Spleen (tissue), 11 donors: ENCODE results near the gene DLST. TPM values are rescaled to one million over a fixed set of nuclear protein-coding genes. Genes with fewer than 3 reads are reported as not detected.

Source experiments
- DNase-seq: peaks from one replicate; pipeline ENCODE4 v3.0.0-alpha.2; 2020
- H3K27ac ChIP-seq, 8 donors: fragments of 200-600 bp; sonication (generic) in 7 of 8; 1 replicate in 4 of 8; 2 replicates in 4 of 8; pipeline versions ENCODE4 v1.5.0 to v1.8.0; 2016 to 2021; ENCODE audit warnings: inconsistent platforms in 4 of 8, mild to moderate bottlenecking in 4 of 8, moderate library complexity in 1 of 8
- H3K27me3 ChIP-seq, 7 donors: fragments of 200-600 bp; sonication (generic) in 6 of 7; replicated peaks in 1 of 7; 1 replicate in 4 of 7; 2 replicates in 3 of 7; pipeline versions ENCODE4 v1.5.0 to v1.8.0; 2016 to 2021; ENCODE audit warnings: inconsistent platforms in 3 of 7, mild to moderate bottlenecking in 1 of 7
- H3K36me3 ChIP-seq, 6 donors: fragments of 200-600 bp; sonication (generic) in 5 of 6; 1 replicate in 4 of 6; 2 replicates in 2 of 6; pipeline versions ENCODE4 v1.5.0 to v1.8.0; 2016 to 2021; ENCODE audit warnings: inconsistent platforms in 2 of 6
- H3K4me1 ChIP-seq, 6 donors: fragments of 200-600 bp; sonication (generic) in 5 of 6; 1 replicate in 3 of 6; 2 replicates in 3 of 6; pipeline versions ENCODE4 v1.5.0 to v1.8.0; 2016 to 2021; ENCODE audit warnings: inconsistent platforms in 3 of 6
- H3K4me3 ChIP-seq, 8 donors: fragments of 200-600 bp; sonication (generic) in 7 of 8; 1 replicate in 4 of 8; 2 replicates in 4 of 8; pipeline versions ENCODE4 v1.5.0 to v1.8.0; 2016 to 2021; ENCODE audit warnings: inconsistent platforms in 4 of 8, mild to moderate bottlenecking in 4 of 8, moderate library complexity in 2 of 8
- H3K9me3 ChIP-seq, 8 donors: fragments of 200-600 bp; sonication (generic) in 7 of 8; 1 replicate in 4 of 8; 2 replicates in 4 of 8; pipeline versions ENCODE4 v1.5.0 to v1.8.0; 2016 to 2021; ENCODE audit warnings: inconsistent platforms in 4 of 8
- CTCF ChIP-seq, 11 experiments: fragments of 200-600 bp in 7 of 11; fragments of 450-650 bp in 4 of 11; sonication (generic) in 4 of 11; IDR thresholded peaks in 8 of 11; conservative IDR thresholded peaks in 3 of 11; 1 replicate in 7 of 11; 2 replicates in 4 of 11; pipeline versions ENCODE4 v1.4.0 to v1.8.0; 2016 to 2021; ENCODE audit warnings: antibody characterized with exemption in 11 of 11, inconsistent platforms in 4 of 11, mild to moderate bottlenecking in 1 of 11
- POLR2A ChIP-seq, 3 donors: fragments of 450-650 bp; IDR thresholded peaks; one replicate each; pipeline ENCODE4 v1.5.1; 2017; ENCODE audit warnings: antibody characterized with exemption in 3 of 3, mild to moderate bottlenecking in 1 of 3
- POLR2AphosphoS5 ChIP-seq, 3 donors: sonication (generic); formaldehyde crosslinking; IDR thresholded peaks; one replicate each; pipeline ENCODE4 v1.5.1; 2017; ENCODE audit warnings: antibody characterized with exemption in 3 of 3
- WGBS, 5 donors: extraction: QIAGEN DNeasy Blood & Tissue Kit in 3 of 5; methylation state at CpG; one replicate each; pipeline versions ENCODE4 v1.1.5 to v1.1.7; 2013 to 2018; 5-methylcytosine and 5-hydroxymethylcytosine counted together
- intact Hi-C: fragments of 100-400 bp; cut with DNase I; formaldehyde crosslinking; loops from one replicate; pipeline ENCODE4 v1.15.0; 2023; ENCODE audit warnings: low total_unique reads
- polyA plus RNA-seq, 3 donors: library from polyadenylated mRNA; stranded (reverse); fragments of 200-250 nt; gene quantifications; one replicate each; pipeline ENCODE4 v1.2.1, GENCODE V29; 2013
- total RNA-seq, 7 donors: library from RNA; depleted of rRNA in 3 of 7; stranded (reverse); fragments of >200 nt in 3 of 7; fragmentation: NEBNext Ultra II Directional in 4 of 7; extraction: Animal tissue kit (Norgen Biotek cat#: 25700) in 4 of 7; gene quantifications; one replicate each; pipeline versions ENCODE4 v1.1.0 to v1.2.1, GENCODE V29; 2016 to 2021
- donor health status: healthy with polysubstance abuse.
- donor health status: DM: no; HTN: no; CAD: no; lungs with moderate emphysema.
- donor health status: DM: no; HTN: no; CAD: no.
- donor health status: Bipolar disorder and iron deficiency.
- donor health status: healthy.
- donor health status: DM: no; HTN: no; CAD: no.
- donor health status: DM: yes; HTN: yes; CAD: no.

DLST gene
- total and polyA plus RNA-seq, 10 donors, result 33.1 to 80.0 (median 74.7) TPM

GRCh38 chr14:74858022-74858421 lies 23.7 kb upstream of the DLST start:
- TF ChIP-seq POLR2A (IDR thresholded peaks at IDR 0.05), result no peak
- no peak for TF ChIP-seq POLR2AphosphoS5 (IDR thresholded peaks at IDR 0.05)
- no peak for TF ChIP-seq CTCF (IDR thresholded peaks at IDR 0.05 in 8 of 11, conservative IDR thresholded peaks at IDR 0.05 in 3 of 11)
- intact Hi-C loops, result no loop called here
- H3K4me1 ChIP-seq, result peaks cover 0 to 47% (median 19%) of the 10 kb centered on the region in 6 donors
- H3K36me3 ChIP-seq, result no peaks in the 10 kb centered on the region
- H3K27ac ChIP-seq, result no peak overlapping the region
- no peaks in the 10 kb centered on the region for H3K9me3 ChIP-seq
- no peaks in the 10 kb centered on the region for H3K27me3 ChIP-seq
- no peak for DNase-seq
- WGBS, 5 donors, result 67 to 97% (median 89%) methylated on average over 1 of the region's 1 CpG
- H3K4me3 ChIP-seq, result no peak overlapping the region

GRCh38 chr14:74859757-74860552 lies 21.8 kb upstream of the DLST start:
- Histone ChIP-seq H3K36me3 (no peaks in the 10 kb centered on the region), H3K4me1 (peaks cover 0 to 36% (median 17%) of the 10 kb centered on the region in 6 donors), H3K9me3 (no peaks in the 10 kb centered on the region), H3K27ac (no peak overlapping the region), H3K4me3 (no peak overlapping the region), H3K27me3 (no peaks in the 10 kb centered on the region)
- DNase-seq, result no peak
- TF ChIP-seq CTCF (IDR thresholded peaks at IDR 0.05 in 8 of 11, conservative IDR thresholded peaks at IDR 0.05 in 3 of 11) (no peak), POLR2AphosphoS5 (IDR thresholded peaks at IDR 0.05) (no peak), POLR2A (IDR thresholded peaks at IDR 0.05) (no peak)
- intact Hi-C loops, result loop anchor here (5.0 to 10.0 kb wide), 2 partner anchors 47 to 225 kb away; no protein-coding TSS in a partner anchor
- WGBS, 5 donors, result 75 to 82% (median 77%) methylated on average over 10 of the region's 10 CpGs

- TF ChIP-seq POLR2A (IDR thresholded peaks at IDR 0.05) (no peak), CTCF (IDR thresholded peaks at IDR 0.05 in 8 of 11, conservative IDR thresholded peaks at IDR 0.05 in 3 of 11) (peak; percentile 75 to 95 (median 91)), POLR2AphosphoS5 (IDR thresholded peaks at IDR 0.05) (peak in 1 of 3 donors; percentile 64)
- WGBS, 5 donors, result 31 to 39% (median 32%) methylated on average over 7 of the region's 7 CpGs
- intact Hi-C loops, result loop anchor here (5.0 to 10.0 kb wide), 2 partner anchors 46 to 224 kb away; no protein-coding TSS in a partner anchor
Observed at GRCh38 chr14:74860899-74861733, 20.6 kb upstream of the DLST start.

More at GRCh38 chr14:74860899-74861733, 20.6 kb upstream of the DLST start:
- Histone ChIP-seq H3K4me3 (no peak overlapping the region), H3K27ac (no peak overlapping the region), H3K4me1 (peaks cover 0 to 28% (median 14%) of the 10 kb centered on the region in 6 donors), H3K27me3 (no peaks in the 10 kb centered on the region), H3K36me3 (no peaks in the 10 kb centered on the region), H3K9me3 (no peaks in the 10 kb centered on the region)
- peak; percentile 96 for DNase-seq
